ENCODE data around the gene SRSF1.

DNA sequence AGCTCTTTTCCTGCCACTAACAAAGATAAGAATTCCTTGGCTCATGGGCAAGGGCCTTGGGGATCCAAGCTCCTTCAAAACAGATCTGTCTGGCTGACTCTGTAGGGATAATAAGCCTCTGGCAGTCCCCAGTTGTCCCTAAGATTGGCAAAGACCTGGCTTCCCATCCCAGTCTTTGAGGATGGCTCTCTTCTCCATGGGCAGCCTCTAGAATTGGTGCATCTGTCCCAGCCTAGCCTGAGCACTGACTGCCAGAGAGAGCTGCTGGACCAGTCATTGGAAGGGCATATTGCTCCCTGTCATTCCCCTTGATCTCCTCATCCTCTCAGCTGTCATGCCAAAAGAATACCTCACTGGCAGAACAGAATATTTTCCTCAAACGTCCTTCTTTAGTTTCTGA, 38.6 kb downstream of the SRSF1 start:
- TF ChIP-seq, protein P1, sequence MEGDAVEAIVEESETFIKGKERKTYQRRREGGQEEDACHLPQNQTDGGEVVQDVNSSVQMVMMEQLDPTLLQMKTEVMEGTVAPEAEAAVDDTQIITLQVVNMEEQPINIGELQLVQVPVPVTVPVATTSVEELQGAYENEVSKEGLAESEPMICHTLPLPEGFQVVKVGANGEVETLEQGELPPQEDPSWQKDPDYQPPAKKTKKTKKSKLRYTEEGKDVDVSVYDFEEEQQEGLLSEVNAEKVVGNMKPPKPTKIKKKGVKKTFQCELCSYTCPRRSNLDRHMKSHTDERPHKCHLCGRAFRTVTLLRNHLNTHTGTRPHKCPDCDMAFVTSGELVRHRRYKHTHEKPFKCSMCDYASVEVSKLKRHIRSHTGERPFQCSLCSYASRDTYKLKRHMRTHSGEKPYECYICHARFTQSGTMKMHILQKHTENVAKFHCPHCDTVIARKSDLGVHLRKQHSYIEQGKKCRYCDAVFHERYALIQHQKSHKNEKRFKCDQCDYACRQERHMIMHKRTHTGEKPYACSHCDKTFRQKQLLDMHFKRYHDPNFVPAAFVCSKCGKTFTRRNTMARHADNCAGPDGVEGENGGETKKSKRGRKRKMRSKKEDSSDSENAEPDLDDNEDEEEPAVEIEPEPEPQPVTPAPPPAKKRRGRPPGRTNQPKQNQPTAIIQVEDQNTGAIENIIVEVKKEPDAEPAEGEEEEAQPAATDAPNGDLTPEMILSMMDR (IDR thresholded peaks at IDR 0.05): no peak
- TF ChIP-seq POLR2A (IDR thresholded peaks at IDR 0.05): no peak
